ENCODE results near the gene LDB3. TPM values are rescaled to one million over a fixed set of nuclear protein-coding genes. Genes with fewer than 3 reads are reported as not detected.

LDB3 gene
- total and polyA plus RNA-seq, 11 donors, result 165 to 1,759 (median 1,273) TPM

DNA sequence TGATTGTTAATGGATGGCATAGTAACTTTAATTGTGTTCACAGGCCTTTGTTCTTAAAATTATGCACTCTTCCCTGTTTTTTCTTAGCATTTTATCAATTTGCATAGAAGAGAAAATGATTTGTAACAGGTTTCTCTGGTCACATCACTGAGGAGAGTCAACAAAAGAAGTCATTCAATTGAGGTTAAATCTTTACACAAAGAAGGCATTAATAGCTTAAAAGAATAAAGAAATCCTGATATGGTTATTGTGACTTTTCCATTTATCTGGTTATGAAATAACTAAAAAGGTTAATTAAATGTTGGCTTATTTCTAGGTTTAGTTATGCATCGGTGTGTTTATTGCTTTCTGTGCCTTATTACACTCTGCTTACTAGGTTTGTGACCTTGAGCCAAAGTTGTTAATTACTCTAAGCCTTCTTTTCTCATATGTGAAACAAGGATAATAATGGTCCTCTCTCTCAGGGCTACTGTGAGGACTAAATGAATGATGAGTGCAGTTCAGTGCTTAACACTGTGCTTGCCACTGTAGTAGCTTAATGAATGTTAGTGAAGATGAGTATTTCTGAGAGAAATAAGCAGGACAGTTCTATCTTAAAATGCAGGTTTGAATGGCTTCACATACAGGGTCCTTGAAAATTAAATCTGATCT is 100.2 kb downstream of the LDB3 start:
- Histone ChIP-seq H3K4me3 (no peak overlapping the region), H3K4me1 (peaks cover 0 to 52% (median 21%) of the 10 kb centered on the region in 12 donors), H3K27me3 (peaks cover 0 to 4% (median 0%) of the 10 kb centered on the region in 9 donors), H3K36me3 (no peaks in the 10 kb centered on the region), H3K27ac (no peak overlapping the region), H3K9me3 (no peaks in the 10 kb centered on the region)
- ATAC-seq (no peak), DNase-seq (no peak)
- intact Hi-C loops (cut with DNase I), result loop anchor here in 1 of 10 donors (10.0 kb wide), 1 partner anchor 76 kb away; no protein-coding TSS in a partner anchor
- TF ChIP-seq POLR2A (IDR thresholded peaks at IDR 0.05), result no peak
- 71 to 83% (median 73%) methylated on average over 1 of the region's 1 CpG for WGBS, 4 donors

DNA sequence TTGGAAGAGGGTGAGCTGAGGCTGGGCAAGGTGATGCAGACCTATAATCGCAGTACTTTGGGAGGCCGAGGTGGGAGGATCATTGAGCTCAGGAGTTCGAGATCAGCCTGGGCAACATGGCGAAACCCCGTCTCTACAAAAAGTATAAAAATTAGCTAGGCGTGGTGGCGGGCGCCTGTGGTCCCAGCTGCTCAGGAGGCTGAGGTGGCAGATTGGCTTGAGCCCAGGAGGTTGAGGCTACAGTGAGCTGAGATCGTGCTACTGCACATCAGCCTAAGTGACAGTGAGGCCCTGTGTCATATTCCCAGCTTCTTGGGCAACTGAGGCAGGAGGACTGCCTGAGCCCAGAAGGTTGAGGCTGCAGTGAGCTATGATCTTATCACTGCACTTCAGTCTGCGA is 101.7 kb downstream of the LDB3 start:
- Histone ChIP-seq H3K27me3 (peaks cover 0 to 4% (median 0%) of the 10 kb centered on the region in 9 donors), H3K27ac (no peak overlapping the region), H3K4me1 (peaks cover 0 to 56% (median 27%) of the 10 kb centered on the region in 12 donors), H3K9me3 (no peaks in the 10 kb centered on the region), H3K36me3 (no peaks in the 10 kb centered on the region), H3K4me3 (no peak overlapping the region)
- TF ChIP-seq, protein P1, sequence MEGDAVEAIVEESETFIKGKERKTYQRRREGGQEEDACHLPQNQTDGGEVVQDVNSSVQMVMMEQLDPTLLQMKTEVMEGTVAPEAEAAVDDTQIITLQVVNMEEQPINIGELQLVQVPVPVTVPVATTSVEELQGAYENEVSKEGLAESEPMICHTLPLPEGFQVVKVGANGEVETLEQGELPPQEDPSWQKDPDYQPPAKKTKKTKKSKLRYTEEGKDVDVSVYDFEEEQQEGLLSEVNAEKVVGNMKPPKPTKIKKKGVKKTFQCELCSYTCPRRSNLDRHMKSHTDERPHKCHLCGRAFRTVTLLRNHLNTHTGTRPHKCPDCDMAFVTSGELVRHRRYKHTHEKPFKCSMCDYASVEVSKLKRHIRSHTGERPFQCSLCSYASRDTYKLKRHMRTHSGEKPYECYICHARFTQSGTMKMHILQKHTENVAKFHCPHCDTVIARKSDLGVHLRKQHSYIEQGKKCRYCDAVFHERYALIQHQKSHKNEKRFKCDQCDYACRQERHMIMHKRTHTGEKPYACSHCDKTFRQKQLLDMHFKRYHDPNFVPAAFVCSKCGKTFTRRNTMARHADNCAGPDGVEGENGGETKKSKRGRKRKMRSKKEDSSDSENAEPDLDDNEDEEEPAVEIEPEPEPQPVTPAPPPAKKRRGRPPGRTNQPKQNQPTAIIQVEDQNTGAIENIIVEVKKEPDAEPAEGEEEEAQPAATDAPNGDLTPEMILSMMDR (IDR thresholded peaks at IDR 0.05), result no peak
- TF ChIP-seq POLR2A (IDR thresholded peaks at IDR 0.05), result no peak
- ATAC-seq, result peak in 2 of 4 donors; percentile 22 to 49
- intact Hi-C loops (cut with DNase I), result loop anchor here in 1 of 10 donors (10.0 kb wide), 1 partner anchor 75 kb away; no protein-coding TSS in a partner anchor
- DNase-seq, result no peak
- WGBS, 4 donors, result 79 to 89% (median 87%) methylated on average over 9 to 10 of the region's 10 CpGs

DNA sequence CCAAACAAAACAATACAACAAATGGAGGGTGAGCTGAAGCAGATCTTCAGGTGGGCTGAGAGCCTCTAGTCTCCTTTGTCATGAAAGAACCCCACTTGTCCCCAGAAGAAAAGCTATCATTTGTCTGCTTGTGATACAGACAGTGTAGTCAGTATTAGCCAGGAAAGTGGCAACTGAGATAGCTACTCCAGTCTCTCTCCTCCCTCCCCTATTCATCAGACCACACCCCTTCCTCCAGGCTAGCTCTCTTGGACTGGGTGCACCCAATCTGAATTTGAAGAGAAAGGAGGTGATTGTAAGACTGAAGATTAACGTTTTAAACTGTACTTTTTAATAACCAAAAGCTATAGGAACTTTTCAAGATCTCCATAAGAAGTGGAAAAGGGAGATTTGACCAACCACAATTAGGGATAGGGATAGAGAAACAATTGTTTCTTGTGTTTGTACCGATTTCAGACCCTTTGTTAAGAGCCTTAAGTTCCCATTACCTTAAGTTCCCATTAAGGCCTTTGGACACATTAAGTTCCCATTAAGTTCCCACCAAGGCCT is 102.2 kb downstream of the LDB3 start:
- no peak for DNase-seq
- Histone ChIP-seq H3K27ac (no peak overlapping the region), H3K36me3 (no peaks in the 10 kb centered on the region), H3K9me3 (no peaks in the 10 kb centered on the region), H3K27me3 (peaks cover 0 to 4% (median 0%) of the 10 kb centered on the region in 9 donors), H3K4me1 (peaks cover 0 to 61% (median 32%) of the 10 kb centered on the region in 12 donors), H3K4me3 (no peak overlapping the region)
- no peak for TF ChIP-seq POLR2A (IDR thresholded peaks at IDR 0.05)
- TF ChIP-seq, protein P1 (IDR thresholded peaks at IDR 0.05), result no peak
- WGBS, 4 donors, result 44 to 52% (median 49%) methylated on average over 2 of the region's 2 CpGs
- intact Hi-C loops (cut with DNase I), result no loop called here
- peak; percentile 49 to 83 (median 76) for ATAC-seq

DNA sequence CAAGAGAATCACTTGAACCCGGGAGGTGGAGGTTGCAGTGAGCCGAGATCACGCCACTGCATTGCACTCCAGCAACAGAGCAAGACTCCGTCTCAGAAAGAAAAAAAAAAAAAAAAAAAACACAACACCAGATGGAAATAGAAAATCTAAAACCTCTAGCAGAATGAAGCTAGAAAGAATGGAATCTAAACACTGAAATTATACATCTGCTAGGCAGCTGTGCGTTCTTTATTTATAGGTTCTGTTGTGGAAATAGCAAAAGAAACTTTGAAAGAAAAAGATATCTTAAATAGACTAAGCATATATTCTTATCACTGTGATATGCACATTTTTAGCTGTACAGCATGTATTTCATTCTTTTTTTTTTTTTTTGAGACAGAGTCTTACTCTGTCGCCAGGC is 105.2 kb downstream of the LDB3 start:
- Histone ChIP-seq H3K9me3 (no peaks in the 10 kb centered on the region), H3K27ac (peak overlapping the region in 1 of 12 donors; percentile 50), H3K4me1 (peaks cover 0 to 67% (median 37%) of the 10 kb centered on the region in 12 donors), H3K4me3 (no peak overlapping the region), H3K36me3 (no peaks in the 10 kb centered on the region), H3K27me3 (no peaks in the 10 kb centered on the region)
- DNase-seq, result no peak
- intact Hi-C loops (cut with DNase I), result no loop called here
- 71 to 79% (median 76%) methylated on average over 6 of the region's 6 CpGs for WGBS, 4 donors
- no peak for ATAC-seq
- TF ChIP-seq, protein P1 (IDR thresholded peaks at IDR 0.05), result no peak
- TF ChIP-seq POLR2A (IDR thresholded peaks at IDR 0.05), result no peak

Measured in heart left ventricle (tissue), 16 donors.